Stomach (tissue), 4 donors: ENCODE measurements around the gene KCNN3.

Experiments
- CTCF ChIP-seq, 7 experiments: fragments of 450-650 bp in 4 of 7; fragments of 200-600 bp in 3 of 7; sonication (generic) in 3 of 7; IDR thresholded peaks; one replicate each; pipeline ENCODE4 v1.5.1; 2016 to 2019; ENCODE audit warnings: antibody characterized with exemption in 7 of 7, control low read depth in 2 of 7, mild to moderate bottlenecking in 1 of 7
- EP300 ChIP-seq: sonication (generic); formaldehyde crosslinking; IDR thresholded peaks from one replicate; pipeline ENCODE4 v1.6.1; 2017; ENCODE audit warnings: antibody characterized with exemption
- POLR2AphosphoS5 ChIP-seq, 3 donors: sonication (generic); formaldehyde crosslinking; IDR thresholded peaks; one replicate each; pipeline ENCODE4 v1.6.1; 2016; ENCODE audit warnings: antibody characterized with exemption in 3 of 3

GRCh38 chr1:154744352-154745035 lies 125.6 kb downstream of the KCNN3 start:
- TF ChIP-seq CTCF (IDR thresholded peaks at IDR 0.05) (no peak), POLR2AphosphoS5 (IDR thresholded peaks at IDR 0.05) (no peak), EP300 (no peak)
